Pancreas (tissue), 10 donors: ENCODE measurements around the gene DCD. TPM values are rescaled to one million over a fixed set of nuclear protein-coding genes. Genes with fewer than 3 reads are reported as not detected.

Experiments
- ATAC-seq, 4 donors: fragments of 200-7000 bp; cut with Tn5 transposase; one replicate each; pipeline versions ENCODE4 v1.8.0 to v1.9.1; 2020; ENCODE audit warnings: mild to moderate bottlenecking in 4 of 4, moderate library complexity in 4 of 4
- DNase-seq, 6 donors: peaks; one replicate each; pipeline ENCODE4 v3.0.0-alpha.2; 2020
- FAIRE-seq: peaks from 2 replicates; lab custom pipeline; 2012; peaks lifted over from hg19 to GRCh38; lab: Jason Lieb, UNC
- H3K27ac ChIP-seq, 4 donors: fragments of 200-600 bp; sonication (generic); 1 replicate in 3 of 4; 2 replicates in 1 of 4; pipeline versions ENCODE4 v1.5.0 to v1.8.0; 2020
- H3K27me3 ChIP-seq, 4 donors: fragments of 200-600 bp; one replicate each; pipeline ENCODE4 v1.8.0; 2021
- H3K36me3 ChIP-seq, 3 donors: fragments of 200-600 bp; sonication (generic) in 1 of 3; one replicate each; pipeline versions ENCODE4 v1.5.0 to v1.8.0; 2020 to 2021
- H3K4me1 ChIP-seq, 3 donors: fragments of 200-600 bp; one replicate each; pipeline ENCODE4 v1.8.0; 2021
- H3K4me3 ChIP-seq, 4 donors: fragments of 200-600 bp; sonication (generic) in 2 of 4; one replicate each; pipeline versions ENCODE4 v1.5.0 to v1.8.0; 2020 to 2021
- H3K9me3 ChIP-seq, 4 donors: fragments of 200-600 bp; one replicate each; pipeline ENCODE4 v1.8.0; 2021
- WGBS, 2 donors: extraction: QIAGEN DNeasy Blood & Tissue Kit; methylation state at CpG; one replicate each; pipeline ENCODE4 v1.1.7; 2013; 5-methylcytosine and 5-hydroxymethylcytosine counted together
- intact Hi-C, 3 donors: fragments of 100-400 bp; cut with DNase I; formaldehyde crosslinking; loops; one replicate each; pipeline versions ENCODE4 v1.11.1 to v1.14.2; 2022
- polyA plus RNA-seq, 2 donors: library from polyadenylated mRNA; stranded (reverse); fragments of 200-250 nt; gene quantifications; one replicate each; pipeline ENCODE4 v1.2.3, GENCODE V29; 2013
- total RNA-seq, 6 donors: library from RNA; stranded (reverse); fragmentation: NEBNext Ultra II Directional in 4 of 6; extraction: Animal tissue kit (Norgen Biotek cat#: 25700) in 4 of 6; gene quantifications; one replicate each; pipeline versions ENCODE4 v1.2.1 to v1.2.4, GENCODE V29; 2021 to 2023
- TF ChIP-seq, protein P1 (sequence below), 4 donors: fragments of 200-600 bp; sonication (generic) in 3 of 4; IDR thresholded peaks; one replicate each; pipeline versions ENCODE4 v1.5.0 to v1.8.0; 2021; ENCODE audit warnings: antibody characterized with exemption in 4 of 4
- donor health status: healthy with polysubstance abuse.
- donor health status: DM: no; HTN: no; CAD: no; lungs with moderate emphysema.
- donor health status: DM: no; HTN: no; CAD: no.
- donor health status: control.
- donor health status: control.
- donor health status: Bipolar disorder and iron deficiency.
- donor health status: DM: yes; HTN: yes; CAD: no.
- donor health status: DM: no; HTN: no; CAD: no.
- donor health status: DM: no; HTN: no; CAD: no.
- donor health status: DM: yes; HTN: yes; CAD: no.

Gene DCD
- total and polyA plus RNA-seq, 8 donors = not detected

DNA sequence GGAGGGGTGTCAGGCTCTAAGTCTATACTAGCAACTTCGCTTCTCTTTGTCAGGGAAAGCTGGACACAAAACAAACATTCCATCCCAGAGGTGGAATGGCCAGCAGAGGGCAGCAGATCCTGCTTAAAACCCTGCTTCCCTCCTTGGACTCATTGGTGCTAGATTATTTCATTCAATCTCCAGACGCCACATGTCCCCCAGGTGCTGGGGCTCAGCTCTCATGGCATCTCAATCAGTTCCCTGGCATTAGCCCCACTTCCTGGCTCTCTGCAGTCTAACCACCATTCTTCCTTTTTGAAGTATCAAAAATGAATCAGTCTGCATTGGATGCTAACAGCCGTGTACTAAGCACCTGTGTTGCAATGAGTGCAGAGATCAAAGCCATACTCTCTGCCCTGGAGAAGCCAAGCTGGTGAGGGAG lies 51.6 kb downstream of the DCD start:
- no peak overlapping the region for H3K4me3 ChIP-seq
- no peak overlapping the region for H3K27ac ChIP-seq
- DNase-seq = peak in 5 of 6 donors; percentile 43 to 86 (median 69)
- TF ChIP-seq, protein P1, sequence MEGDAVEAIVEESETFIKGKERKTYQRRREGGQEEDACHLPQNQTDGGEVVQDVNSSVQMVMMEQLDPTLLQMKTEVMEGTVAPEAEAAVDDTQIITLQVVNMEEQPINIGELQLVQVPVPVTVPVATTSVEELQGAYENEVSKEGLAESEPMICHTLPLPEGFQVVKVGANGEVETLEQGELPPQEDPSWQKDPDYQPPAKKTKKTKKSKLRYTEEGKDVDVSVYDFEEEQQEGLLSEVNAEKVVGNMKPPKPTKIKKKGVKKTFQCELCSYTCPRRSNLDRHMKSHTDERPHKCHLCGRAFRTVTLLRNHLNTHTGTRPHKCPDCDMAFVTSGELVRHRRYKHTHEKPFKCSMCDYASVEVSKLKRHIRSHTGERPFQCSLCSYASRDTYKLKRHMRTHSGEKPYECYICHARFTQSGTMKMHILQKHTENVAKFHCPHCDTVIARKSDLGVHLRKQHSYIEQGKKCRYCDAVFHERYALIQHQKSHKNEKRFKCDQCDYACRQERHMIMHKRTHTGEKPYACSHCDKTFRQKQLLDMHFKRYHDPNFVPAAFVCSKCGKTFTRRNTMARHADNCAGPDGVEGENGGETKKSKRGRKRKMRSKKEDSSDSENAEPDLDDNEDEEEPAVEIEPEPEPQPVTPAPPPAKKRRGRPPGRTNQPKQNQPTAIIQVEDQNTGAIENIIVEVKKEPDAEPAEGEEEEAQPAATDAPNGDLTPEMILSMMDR (IDR thresholded peaks at IDR 0.05) = peak; percentile 70 to 84 (median 80)
- H3K36me3 ChIP-seq = no peaks in the 10 kb centered on the region
- peak; percentile 78 to 93 (median 84) for ATAC-seq
- no peaks in the 10 kb centered on the region for H3K4me1 ChIP-seq
- intact Hi-C loops = loop anchor here in 1 of 3 donors (10.0 kb wide), 1 partner anchor 368 kb away; no protein-coding TSS in a partner anchor
- 11 to 12% methylated on average over 3 of the region's 3 CpGs for WGBS, 2 donors
- H3K27me3 ChIP-seq = no peaks in the 10 kb centered on the region
- H3K9me3 ChIP-seq = no peaks in the 10 kb centered on the region
- no peak for FAIRE-seq

DNA sequence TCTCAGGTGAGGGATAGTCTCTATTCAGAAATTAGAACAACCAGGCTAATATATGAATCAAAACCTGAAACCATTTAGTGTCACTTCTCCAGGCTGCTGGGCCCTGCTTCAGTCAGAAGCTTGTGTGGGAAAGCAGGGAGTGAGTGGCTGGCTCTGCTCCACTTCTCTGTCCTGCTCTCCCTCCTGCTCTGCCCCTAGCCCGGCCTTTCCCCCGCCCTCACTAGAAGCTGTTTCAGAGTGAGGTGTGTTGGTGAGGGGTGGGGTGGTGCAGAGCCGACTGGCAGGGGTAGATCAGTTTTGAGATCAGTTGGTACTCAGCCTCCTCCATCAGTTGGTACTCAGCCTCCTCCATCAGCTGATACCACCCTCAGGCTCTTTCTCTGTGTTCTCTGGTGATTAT lies 52.7 kb downstream of the DCD start:
- Histone ChIP-seq H3K27ac (no peak overlapping the region), H3K4me1 (no peaks in the 10 kb centered on the region), H3K9me3 (no peaks in the 10 kb centered on the region), H3K36me3 (no peaks in the 10 kb centered on the region), H3K27me3 (no peaks in the 10 kb centered on the region), H3K4me3 (no peak overlapping the region)
- no peak for FAIRE-seq
- intact Hi-C loops = loop anchor here in 1 of 3 donors (10.0 kb wide), 1 partner anchor 369 kb away; no protein-coding TSS in a partner anchor
- no peak for ATAC-seq
- WGBS, 2 donors = 80 to 86% methylated on average over 3 of the region's 3 CpGs
- TF ChIP-seq, protein P1 (IDR thresholded peaks at IDR 0.05) = no peak
- DNase-seq = no peak

Other genes with a start within 250 kb of the DCD start
- 10 to 100 TPM in 4 of 6 donors, 1 to 10 TPM in 2; 9.5 to 27.1 (median 15.1) TPM for gene ITGA5, start 229.1 kb downstream of the DCD start, total RNA-seq
- 10 to 100 TPM; 19.0 to 32.2 TPM for gene ITGA5, start 229.1 kb downstream of the DCD start, polyA plus RNA-seq
- gene GTSF1, start 174.8 kb downstream of the DCD start, total RNA-seq = under 1 TPM in 1 of 6 donors, not detected in 5; 0.66 TPM
- not detected for gene GTSF1, start 174.8 kb downstream of the DCD start, polyA plus RNA-seq
- gene NCKAP1L, start 150.6 kb downstream of the DCD start, total RNA-seq = 10 to 100 TPM in 1 of 6 donors, 1 to 10 TPM in 4, under 1 TPM in 1; 0.88 to 14.5 (median 3.4) TPM
- 1 to 10 TPM in 1 of 2 donors, under 1 TPM in 1; 0.99 to 1.3 TPM for gene NCKAP1L, start 150.6 kb downstream of the DCD start, polyA plus RNA-seq
- gene PDE1B, start 98.8 kb downstream of the DCD start, total RNA-seq = 1 to 10 TPM in 3 of 6 donors, under 1 TPM in 3; 0.16 to 2.0 (median 0.94) TPM
- gene PDE1B, start 98.8 kb downstream of the DCD start, polyA plus RNA-seq = 1 to 10 TPM; 2.7 to 4.0 TPM
- gene PPP1R1A, start 59.7 kb downstream of the DCD start, total RNA-seq = 10 to 100 TPM in 1 of 6 donors, 1 to 10 TPM in 5; 1.1 to 23.6 (median 6.6) TPM
- 100 to 1,000 TPM in 1 of 2 donors, 10 to 100 TPM in 1; 27.0 to 127 TPM for gene PPP1R1A, start 59.7 kb downstream of the DCD start, polyA plus RNA-seq
- gene LACRT, start 13.5 kb downstream of the DCD start, total RNA-seq = not detected
- not detected for gene LACRT, start 13.5 kb downstream of the DCD start, polyA plus RNA-seq
- not detected for gene MUCL1, start 206.2 kb upstream of the DCD start, total RNA-seq
- not detected for gene MUCL1, start 206.2 kb upstream of the DCD start, polyA plus RNA-seq